ENCODE measurements around the gene KCNAB1.
A peak's percentile ranks its signal among the peaks of the same experiment; 100 is the strongest.

KCNAB1 gene

GRCh38 chr3:156377718-156378117, 257.3 kb downstream of the KCNAB1 start:
- no peak overlapping the region for H3K27ac ChIP-seq
- H3K9ac ChIP-seq = no peak overlapping the region
- no peaks in the 10 kb centered on the region for H3K4me1 ChIP-seq
- no peak overlapping the region for H2AFZ ChIP-seq
- no peak overlapping the region for H3K4me2 ChIP-seq (ENCODE audit: low read length)
- H3K9me3 ChIP-seq (ENCODE audit: control insufficient read depth, low read length) = no peaks in the 10 kb centered on the region
- no peaks in the 10 kb centered on the region for H3K27me3 ChIP-seq (ENCODE audit: control insufficient read depth, insufficient read depth, low read length)
- H3K36me3 ChIP-seq (ENCODE audit: control insufficient read depth, insufficient read depth, low read length) = no peaks in the 10 kb centered on the region
- no peak overlapping the region for H3K4me3 ChIP-seq (ENCODE audit: low read depth, low read length)
- no peaks in the 10 kb centered on the region for H3K79me2 ChIP-seq
- TF ChIP-seq CTCF (IDR thresholded peaks at IDR 0.05) = no peak

GRCh38 chr3:156378871-156379270, 258.5 kb downstream of the KCNAB1 start:
- Histone ChIP-seq H3K79me2 (no peaks in the 10 kb centered on the region), H3K4me2 (ENCODE audit: low read length) (no peak overlapping the region), H3K27ac (no peak overlapping the region), H3K4me3 (ENCODE audit: low read depth, low read length) (no peak overlapping the region), H3K9ac (no peak overlapping the region), H3K27me3 (ENCODE audit: control insufficient read depth, insufficient read depth, low read length) (no peaks in the 10 kb centered on the region), H3K4me1 (no peaks in the 10 kb centered on the region), H3K36me3 (ENCODE audit: control insufficient read depth, insufficient read depth, low read length) (no peaks in the 10 kb centered on the region), H2AFZ (no peak overlapping the region), H3K9me3 (ENCODE audit: control insufficient read depth, low read length) (no peaks in the 10 kb centered on the region)
- TF ChIP-seq CTCF (IDR thresholded peaks at IDR 0.05) = no peak

- no peaks in the 10 kb centered on the region for H3K9me3 ChIP-seq (ENCODE audit: control insufficient read depth, low read length)
- H3K27ac ChIP-seq = no peak overlapping the region
- no peaks in the 10 kb centered on the region for H3K4me1 ChIP-seq
- H3K9ac ChIP-seq = no peak overlapping the region
- no peak overlapping the region for H3K4me3 ChIP-seq (ENCODE audit: low read depth, low read length)
- no peak overlapping the region for H3K4me2 ChIP-seq (ENCODE audit: low read length)
- no peak overlapping the region for H2AFZ ChIP-seq
- no peaks in the 10 kb centered on the region for H3K79me2 ChIP-seq
- no peaks in the 10 kb centered on the region for H3K27me3 ChIP-seq (ENCODE audit: control insufficient read depth, insufficient read depth, low read length)
- no peak for TF ChIP-seq CTCF (IDR thresholded peaks at IDR 0.05)
- H3K36me3 ChIP-seq (ENCODE audit: control insufficient read depth, insufficient read depth, low read length) = no peaks in the 10 kb centered on the region
Observed at GRCh38 chr3:156379327-156379726, 258.9 kb downstream of the KCNAB1 start.

- Histone ChIP-seq H2AFZ (no peak overlapping the region), H3K4me1 (no peaks in the 10 kb centered on the region), H3K9me3 (ENCODE audit: control insufficient read depth, low read length) (no peaks in the 10 kb centered on the region), H3K27ac (no peak overlapping the region), H3K9ac (no peak overlapping the region), H3K4me3 (ENCODE audit: low read depth, low read length) (no peak overlapping the region), H3K27me3 (ENCODE audit: control insufficient read depth, insufficient read depth, low read length) (no peaks in the 10 kb centered on the region), H3K36me3 (ENCODE audit: control insufficient read depth, insufficient read depth, low read length) (no peaks in the 10 kb centered on the region), H3K4me2 (ENCODE audit: low read length) (no peak overlapping the region), H3K79me2 (no peaks in the 10 kb centered on the region)
- no peak for TF ChIP-seq CTCF (IDR thresholded peaks at IDR 0.05)
Observed at GRCh38 chr3:156381253-156381652, 260.9 kb downstream of the KCNAB1 start.

- peak; percentile 13 for TF ChIP-seq CTCF (IDR thresholded peaks at IDR 0.05)
- Histone ChIP-seq H3K4me3 (ENCODE audit: low read depth, low read length) (no peak overlapping the region), H3K36me3 (ENCODE audit: control insufficient read depth, insufficient read depth, low read length) (no peaks in the 10 kb centered on the region), H3K27me3 (ENCODE audit: control insufficient read depth, insufficient read depth, low read length) (no peaks in the 10 kb centered on the region), H2AFZ (no peak overlapping the region), H3K4me1 (no peaks in the 10 kb centered on the region), H3K9ac (no peak overlapping the region), H3K4me2 (ENCODE audit: low read length) (no peak overlapping the region), H3K79me2 (no peaks in the 10 kb centered on the region), H3K27ac (no peak overlapping the region), H3K9me3 (ENCODE audit: control insufficient read depth, low read length) (no peaks in the 10 kb centered on the region)
Observed at GRCh38 chr3:156382458-156383346, 262.3 kb downstream of the KCNAB1 start.
